Neuron (in vitro differentiated cells): ENCODE measurements around the gene TAF1D.

Experiments
- H2AFZ ChIP-seq: one replicate; pipeline ENCODE4 v1.6.1; 2013; ENCODE audit warnings: low read depth, mild to moderate bottlenecking, inconsistent platforms, low read length, moderate library complexity
- H3K27me3 ChIP-seq: one replicate; pipeline ENCODE4 v1.6.1; 2013; ENCODE audit warnings: low read length; ENCODE audit not compliant: insufficient read depth
- H3K36me3 ChIP-seq: one replicate; pipeline ENCODE4 v1.6.1; 2013; ENCODE audit warnings: low read length; ENCODE audit not compliant: insufficient read depth
- H3K4me1 ChIP-seq: one replicate; pipeline ENCODE4 v1.6.1; 2013; ENCODE audit warnings: low read length; ENCODE audit not compliant: insufficient read depth
- H3K4me3 ChIP-seq: 2 replicates; pipeline ENCODE4 v1.5.1; 2013; ENCODE audit warnings: mild to moderate bottlenecking, low read length, moderate library complexity
- H3K9me3 ChIP-seq: one replicate; pipeline ENCODE4 v1.6.1; 2013; ENCODE audit warnings: low read length

The TAF1D gene

DNA sequence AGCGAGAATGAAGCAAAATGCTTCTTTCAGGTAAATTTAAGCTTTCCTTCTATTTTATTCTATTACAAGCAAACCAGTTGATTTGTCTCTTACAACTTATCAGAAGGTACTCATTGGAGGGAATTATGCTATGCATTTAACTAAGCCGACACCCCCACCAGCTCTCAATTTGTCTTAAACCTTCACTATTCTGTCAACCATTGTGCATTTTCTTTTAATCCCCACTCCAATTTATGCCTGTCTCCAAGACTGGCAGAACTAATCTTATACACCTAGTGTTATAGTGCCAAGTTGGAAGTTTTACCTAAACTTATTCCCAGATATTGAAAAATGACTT is 12.5 kb downstream of the TAF1D start:
- Histone ChIP-seq H3K36me3 (peaks cover 86% of the 10 kb centered on the region), H3K27me3 (no peaks in the 10 kb centered on the region), H3K4me3 (no peak overlapping the region), H2AFZ (no peak overlapping the region), H3K4me1 (no peaks in the 10 kb centered on the region), H3K9me3 (no peaks in the 10 kb centered on the region)

DNA sequence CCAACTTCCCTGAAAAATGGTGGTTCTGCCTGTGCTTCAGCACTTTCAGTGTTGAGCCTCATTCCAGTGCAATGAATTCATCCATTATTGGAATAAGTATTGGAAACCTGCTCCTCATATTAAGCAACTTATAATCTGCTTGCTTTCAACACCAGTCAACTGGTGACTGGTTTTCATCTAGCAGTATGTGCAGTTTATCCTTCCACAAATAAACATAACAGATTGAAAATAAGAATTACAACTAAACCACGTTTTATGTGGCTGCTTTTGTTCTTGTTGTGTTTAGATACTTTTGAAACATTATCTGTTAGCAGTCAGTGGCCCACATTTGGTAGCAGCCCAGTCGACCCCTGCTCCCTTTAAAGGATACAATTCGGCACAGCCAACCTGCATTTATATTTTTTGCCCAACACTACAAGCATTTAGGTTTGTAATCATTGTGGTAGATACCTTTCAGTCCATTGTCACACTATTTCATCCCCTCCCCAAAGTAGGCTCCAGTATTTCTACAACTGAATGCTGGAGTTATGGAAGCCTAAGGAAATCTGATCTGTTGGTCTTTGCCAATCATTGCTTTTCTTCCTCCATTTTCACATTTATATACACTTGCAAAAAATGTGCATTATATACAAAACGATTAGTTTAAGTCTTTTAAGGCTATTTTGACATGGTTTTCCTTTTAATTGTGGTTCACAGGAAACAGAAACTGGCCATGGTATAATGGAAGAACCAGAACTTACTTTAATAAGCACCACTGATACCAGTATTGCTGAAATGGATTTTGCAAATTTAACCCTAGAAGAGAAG is 13.1 kb downstream of the TAF1D start:
- H2AFZ ChIP-seq, result no peak overlapping the region
- H3K27me3 ChIP-seq, result no peaks in the 10 kb centered on the region
- H3K4me3 ChIP-seq, result no peak overlapping the region
- peaks cover 83% of the 10 kb centered on the region for H3K36me3 ChIP-seq
- no peaks in the 10 kb centered on the region for H3K9me3 ChIP-seq
- no peaks in the 10 kb centered on the region for H3K4me1 ChIP-seq

DNA sequence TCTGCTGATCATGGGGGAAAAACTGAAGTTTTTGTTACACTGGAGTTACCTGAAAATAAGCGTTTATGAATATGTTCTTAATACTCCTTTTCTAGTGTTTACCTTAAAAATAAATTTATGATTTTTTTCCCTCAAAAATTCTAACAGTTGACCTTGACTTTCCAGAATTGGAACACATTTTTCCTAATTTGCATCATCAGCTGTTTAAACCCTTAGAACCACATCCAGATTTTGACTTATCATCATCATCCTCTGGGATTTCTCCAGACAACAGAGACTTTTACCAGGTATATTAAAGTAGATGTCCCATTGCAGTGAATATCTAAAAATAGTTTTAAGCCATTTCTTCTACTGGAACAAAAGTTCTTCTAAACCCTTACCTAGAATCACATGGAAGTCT is 17.2 kb downstream of the TAF1D start:
- Histone ChIP-seq H3K9me3 (no peaks in the 10 kb centered on the region), H3K4me3 (no peak overlapping the region), H3K27me3 (no peaks in the 10 kb centered on the region), H3K36me3 (peaks cover 61% of the 10 kb centered on the region), H2AFZ (no peak overlapping the region), H3K4me1 (no peaks in the 10 kb centered on the region)

DNA sequence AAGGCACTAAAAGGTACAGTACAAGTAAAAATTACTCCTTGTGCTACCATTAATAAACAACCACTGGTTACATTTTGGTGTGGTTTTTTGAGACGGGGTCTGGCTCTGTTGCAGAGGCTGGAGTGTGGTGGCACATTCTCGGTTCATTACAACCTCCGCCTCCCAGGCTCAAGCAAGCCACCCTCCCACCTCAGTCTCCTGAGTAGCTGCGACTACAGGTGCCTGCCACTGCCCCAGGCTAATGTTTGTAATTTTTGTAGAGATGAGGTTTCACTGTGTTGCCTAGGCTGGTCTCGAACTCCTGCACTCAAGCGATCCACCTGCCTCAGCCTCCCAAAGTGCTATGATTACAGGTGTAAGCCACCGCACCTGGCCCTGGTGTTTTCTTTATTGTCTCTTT is 20.8 kb downstream of the TAF1D start:
- H3K27me3 ChIP-seq, result no peaks in the 10 kb centered on the region
- no peaks in the 10 kb centered on the region for H3K4me1 ChIP-seq
- H3K9me3 ChIP-seq, result no peaks in the 10 kb centered on the region
- H3K4me3 ChIP-seq, result no peak overlapping the region
- peaks cover 43% of the 10 kb centered on the region for H3K36me3 ChIP-seq
- no peak overlapping the region for H2AFZ ChIP-seq

DNA sequence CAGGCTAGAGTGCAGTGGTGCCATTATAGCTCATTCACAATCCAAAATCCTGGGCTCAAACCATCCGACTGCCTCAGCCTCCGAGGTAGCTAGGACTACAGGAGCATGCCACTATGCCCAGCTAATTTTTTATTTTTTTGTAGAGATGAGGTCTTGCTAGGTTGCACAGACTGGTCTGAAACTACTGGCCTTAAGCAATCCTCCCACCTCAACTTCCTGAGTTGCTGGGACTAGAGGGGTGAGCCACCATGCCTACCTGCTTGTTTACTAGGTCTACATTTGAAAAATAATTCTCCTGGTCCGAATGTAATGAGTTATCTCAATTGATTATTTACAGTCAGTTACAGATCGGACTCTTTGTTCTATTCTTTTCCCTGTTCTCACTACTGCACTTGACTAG is 22.0 kb downstream of the TAF1D start:
- Histone ChIP-seq H3K27me3 (no peaks in the 10 kb centered on the region), H3K4me1 (no peaks in the 10 kb centered on the region), H3K9me3 (no peaks in the 10 kb centered on the region), H3K36me3 (peaks cover 42% of the 10 kb centered on the region), H3K4me3 (no peak overlapping the region), H2AFZ (no peak overlapping the region)

DNA sequence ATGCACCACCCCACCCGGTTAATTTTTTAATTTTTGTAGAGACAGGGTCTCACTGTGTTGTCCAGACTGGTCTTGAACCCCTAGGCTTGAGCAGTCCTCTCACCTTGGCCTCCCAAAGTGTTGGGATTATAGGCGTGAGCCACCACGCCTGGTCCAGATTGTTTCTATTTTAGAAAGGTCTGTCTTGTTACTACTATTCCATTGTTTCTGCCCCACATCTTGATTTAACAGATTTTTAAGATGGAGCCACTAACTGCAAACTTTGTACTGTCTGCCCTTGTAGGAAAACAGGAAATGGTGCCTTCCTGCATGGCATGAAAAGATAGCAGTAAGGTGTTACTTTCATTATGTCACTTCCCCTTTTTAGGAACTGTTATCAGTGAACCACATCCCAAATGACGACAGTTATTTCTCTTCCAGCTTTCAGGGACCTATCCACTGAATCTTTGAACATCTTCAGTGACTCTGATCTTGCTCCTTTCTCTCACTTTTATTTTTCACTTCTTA is 23.2 kb downstream of the TAF1D start:
- Histone ChIP-seq H3K4me3 (no peak overlapping the region), H3K4me1 (no peaks in the 10 kb centered on the region), H3K27me3 (no peaks in the 10 kb centered on the region), H3K36me3 (peaks cover 46% of the 10 kb centered on the region), H2AFZ (no peak overlapping the region), H3K9me3 (no peaks in the 10 kb centered on the region)

DNA sequence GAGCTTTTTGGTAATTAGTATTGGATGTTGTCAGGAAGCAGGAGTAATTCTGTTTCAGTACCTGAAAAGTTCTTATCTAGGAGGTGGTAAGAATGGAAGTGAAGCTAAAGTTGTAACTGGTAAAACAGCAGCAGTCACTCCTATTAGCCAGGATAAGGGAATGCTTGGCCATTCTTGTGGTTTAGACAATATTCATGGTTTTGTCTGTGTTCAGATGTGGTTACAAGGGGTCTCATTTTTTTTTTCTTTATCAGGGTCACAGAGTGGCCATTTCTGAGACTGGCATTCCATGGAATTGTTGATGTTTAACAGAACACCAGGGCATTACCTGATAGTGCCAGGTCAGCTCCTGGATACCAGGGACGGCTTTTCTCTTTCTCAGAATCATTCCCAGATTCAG is 23.8 kb downstream of the TAF1D start:
- H3K36me3 ChIP-seq, result peaks cover 41% of the 10 kb centered on the region
- no peak overlapping the region for H2AFZ ChIP-seq
- no peaks in the 10 kb centered on the region for H3K4me1 ChIP-seq
- H3K4me3 ChIP-seq, result no peak overlapping the region
- no peaks in the 10 kb centered on the region for H3K9me3 ChIP-seq
- no peaks in the 10 kb centered on the region for H3K27me3 ChIP-seq

DNA sequence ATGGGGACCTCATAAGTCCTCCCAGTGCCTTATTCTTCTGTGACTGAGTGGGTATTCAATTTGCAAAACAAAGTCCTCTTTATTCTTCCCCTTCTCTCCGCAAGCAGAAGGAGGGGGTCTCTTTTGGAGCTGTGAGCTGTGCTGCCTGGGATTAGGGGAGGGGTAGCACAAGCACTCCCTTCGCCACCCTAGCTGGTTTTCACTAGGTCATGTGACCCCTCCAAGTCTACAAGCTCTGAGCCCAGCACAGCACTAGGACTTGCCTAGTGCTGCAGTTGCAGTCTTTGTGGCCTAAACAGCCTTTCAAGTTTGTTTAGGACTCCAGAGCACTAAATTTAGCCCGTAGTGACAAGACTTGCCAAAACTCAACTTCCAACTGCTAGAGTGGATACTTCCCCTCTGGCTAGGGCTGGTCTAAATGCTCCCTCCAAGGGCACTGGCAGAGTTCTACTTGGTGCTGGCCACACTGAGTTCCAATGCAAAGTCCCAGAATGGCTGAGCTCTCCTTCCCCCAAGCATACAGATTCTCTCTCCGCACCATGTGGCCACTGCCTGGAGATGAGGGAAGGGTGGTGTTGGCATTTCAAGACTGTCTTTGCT is 25.4 kb downstream of the TAF1D start:
- H3K4me3 ChIP-seq, result no peak overlapping the region
- no peaks in the 10 kb centered on the region for H3K4me1 ChIP-seq
- no peaks in the 10 kb centered on the region for H3K27me3 ChIP-seq
- no peak overlapping the region for H2AFZ ChIP-seq
- no peaks in the 10 kb centered on the region for H3K9me3 ChIP-seq
- peaks cover 29% of the 10 kb centered on the region for H3K36me3 ChIP-seq

DNA sequence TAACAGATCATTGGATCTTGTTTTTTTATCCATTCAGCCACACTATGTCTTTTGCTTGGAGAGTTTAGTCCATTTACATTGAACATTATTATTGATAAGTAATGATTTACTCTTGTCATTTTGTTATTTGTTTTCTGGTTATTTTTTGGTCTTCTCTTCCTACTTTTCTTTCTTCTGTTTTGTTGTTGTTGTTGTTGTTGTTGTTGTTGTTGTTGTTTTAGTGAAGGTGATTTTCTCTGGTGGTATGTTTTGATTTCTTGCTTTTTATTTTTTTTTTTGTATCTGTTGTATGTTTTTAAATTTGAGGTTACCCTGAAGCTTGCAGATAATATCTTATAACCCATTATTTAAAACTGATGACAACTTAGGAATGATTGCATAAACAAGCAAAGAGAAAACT is 28.6 kb downstream of the TAF1D start:
- Histone ChIP-seq H3K4me3 (no peak overlapping the region), H3K9me3 (peaks cover 17% of the 10 kb centered on the region), H3K4me1 (no peaks in the 10 kb centered on the region), H3K27me3 (no peaks in the 10 kb centered on the region), H3K36me3 (peaks cover 42% of the 10 kb centered on the region), H2AFZ (no peak overlapping the region)

DNA sequence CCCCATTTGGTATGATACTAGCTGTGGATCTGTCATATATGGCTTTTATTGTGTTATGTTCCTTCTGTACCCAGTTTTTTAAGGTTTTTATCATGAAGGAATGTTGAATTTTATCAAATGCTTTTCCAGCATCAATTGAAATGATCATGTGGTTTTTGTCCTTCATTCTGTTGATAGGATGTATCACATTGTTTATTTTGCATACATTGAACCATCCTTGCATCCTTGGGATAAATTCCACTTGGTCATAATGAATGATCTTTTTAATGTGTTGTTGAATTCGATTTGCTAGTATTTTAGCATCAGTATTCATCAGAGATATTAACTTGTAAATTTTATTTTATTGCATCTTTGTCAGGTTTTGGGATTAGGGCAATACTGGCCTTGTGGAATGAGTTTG is 31.1 kb downstream of the TAF1D start:
- Histone ChIP-seq H2AFZ (no peak overlapping the region), H3K36me3 (peaks cover 44% of the 10 kb centered on the region), H3K4me1 (no peaks in the 10 kb centered on the region), H3K4me3 (no peak overlapping the region), H3K27me3 (no peaks in the 10 kb centered on the region), H3K9me3 (peaks cover 17% of the 10 kb centered on the region)

DNA sequence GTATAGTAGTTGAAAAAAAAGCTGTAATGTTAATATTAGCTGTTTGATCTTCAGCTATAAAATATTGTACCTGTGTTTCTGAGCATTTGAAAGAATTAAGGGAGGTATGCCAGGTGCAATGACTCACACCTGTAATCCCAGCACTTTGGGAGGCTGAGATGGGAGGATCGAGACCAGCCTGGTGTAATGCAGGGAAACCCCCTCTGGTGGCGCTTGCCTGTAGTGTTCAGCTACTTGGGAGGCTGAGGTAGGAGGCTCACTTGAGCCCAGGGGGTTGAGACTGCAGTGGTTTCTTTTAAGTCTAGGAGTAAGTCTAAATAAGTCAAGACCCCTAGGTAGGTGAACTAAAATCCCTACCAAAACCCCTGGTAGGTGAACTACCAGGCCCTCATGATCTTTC is 37.1 kb downstream of the TAF1D start:
- H2AFZ ChIP-seq, result no peak overlapping the region
- H3K4me3 ChIP-seq, result no peak overlapping the region

DNA sequence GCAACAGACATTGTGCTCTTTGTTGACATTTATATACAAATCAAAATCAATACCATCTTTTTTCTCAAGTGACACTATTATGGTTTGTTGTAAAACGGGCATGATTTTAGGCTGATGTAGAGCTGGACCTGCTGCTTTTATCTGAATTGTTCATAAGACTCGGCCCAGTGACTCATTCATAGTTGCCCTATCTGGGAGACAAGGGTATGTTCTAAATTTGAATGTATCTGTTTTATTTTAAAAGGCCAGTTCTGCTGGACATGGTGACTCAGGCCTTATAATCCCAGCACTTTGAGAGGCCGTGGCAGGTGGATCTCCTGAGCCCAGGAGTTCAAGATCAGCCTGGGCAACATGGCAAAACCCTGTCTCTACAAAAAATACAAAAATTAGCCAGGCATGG is 40.5 kb downstream of the TAF1D start:
- H3K27me3 ChIP-seq, result no peaks in the 10 kb centered on the region

More for the DNA sequence above, 37.1 kb downstream of the TAF1D start:
- peaks cover 72% of the 10 kb centered on the region for H3K36me3 ChIP-seq
- H3K9me3 ChIP-seq, result peaks cover 9% of the 10 kb centered on the region
- no peaks in the 10 kb centered on the region for H3K27me3 ChIP-seq
- H3K4me1 ChIP-seq, result no peaks in the 10 kb centered on the region

DNA sequence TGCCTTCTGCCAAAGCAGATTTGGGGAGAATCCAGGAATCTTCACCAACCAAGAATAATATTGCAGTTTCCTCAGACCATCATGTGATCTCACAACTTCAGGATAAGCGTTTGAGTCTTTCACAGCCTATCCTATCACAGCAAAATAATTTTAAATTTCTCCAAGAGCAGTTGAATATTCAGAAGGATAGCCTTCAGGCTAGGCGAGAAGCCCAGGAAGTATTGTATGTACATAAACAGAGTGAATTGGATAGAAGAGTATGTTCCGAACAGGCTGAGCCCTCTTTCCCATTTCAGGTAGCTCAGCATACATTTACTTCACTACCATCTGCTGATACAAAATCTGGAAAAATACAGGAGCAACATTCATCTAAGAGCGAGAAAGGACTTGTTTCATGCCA is 43.7 kb downstream of the TAF1D start:
- no peaks in the 10 kb centered on the region for H3K27me3 ChIP-seq
- peaks cover 86% of the 10 kb centered on the region for H3K36me3 ChIP-seq
- H3K9me3 ChIP-seq, result no peaks in the 10 kb centered on the region
- H3K4me1 ChIP-seq, result no peaks in the 10 kb centered on the region
- H2AFZ ChIP-seq, result no peak overlapping the region
- H3K4me3 ChIP-seq, result no peak overlapping the region

More for the DNA sequence above, 40.5 kb downstream of the TAF1D start:
- Histone ChIP-seq H3K36me3 (peaks cover 83% of the 10 kb centered on the region), H3K9me3 (no peaks in the 10 kb centered on the region), H3K4me3 (no peak overlapping the region), H2AFZ (no peak overlapping the region), H3K4me1 (no peaks in the 10 kb centered on the region)
